DOHH2 (cell line): Measurements from ENCODE around the gene WSCD2.

Experiments
- H3F3A ChIP-seq: fragments of 200-600 bp; sonication (generic), shearing (Covaris generic); 2 replicates; pipeline ENCODE4 v1.6.0; 2016; ENCODE audit warnings: antibody characterized with exemption, mild to moderate bottlenecking; ENCODE audit not compliant: control insufficient read depth, insufficient read depth
- H3K27ac ChIP-seq: fragments of 200-600 bp; sonication (generic); 2 replicates; pipeline ENCODE4 v1.5.1; 2014; ENCODE audit warnings: low read depth, mild to moderate bottlenecking, low read length, moderate library complexity
- H3K27me3 ChIP-seq: fragments of 200-600 bp; sonication (generic); 2 replicates; pipeline ENCODE4 v1.6.1; 2014; ENCODE audit warnings: mild to moderate bottlenecking, low read length, mixed read lengths; ENCODE audit not compliant: control insufficient read depth
- H3K36me3 ChIP-seq: fragments of 200-600 bp; sonication (generic); 2 replicates; pipeline ENCODE4 v1.6.1; 2014; ENCODE audit warnings: mild to moderate bottlenecking, low read length, moderate library complexity, mixed read lengths; ENCODE audit not compliant: control insufficient read depth
- H3K4me1 ChIP-seq: fragments of 200-600 bp; sonication (generic); 2 replicates; pipeline ENCODE4 v1.6.1; 2014; ENCODE audit warnings: mild to moderate bottlenecking, low read length, mixed read lengths; ENCODE audit not compliant: control insufficient read depth
- H3K4me2 ChIP-seq: fragments of 200-600 bp; sonication (generic); 2 replicates; pipeline ENCODE4 v1.6.0; 2014; ENCODE audit warnings: mild to moderate bottlenecking, low read length, moderate library complexity
- H3K4me3 ChIP-seq: fragments of 200-600 bp; sonication (generic); 2 replicates; pipeline ENCODE4 v1.5.1; 2014; ENCODE audit warnings: mild to moderate bottlenecking, low read length, mixed read lengths
- H3K79me2 ChIP-seq: fragments of 200-600 bp; sonication (generic); 2 replicates; pipeline ENCODE4 v1.6.1; 2014; ENCODE audit warnings: mild to moderate bottlenecking, low read length, mixed read lengths; ENCODE audit not compliant: control insufficient read depth
- H3K9me2 ChIP-seq: fragments of 200-600 bp; sonication (generic); replicated peaks from 2 replicates; pipeline ENCODE4 v1.6.1; 2014; ENCODE audit warnings: mild to moderate bottlenecking, low read length, mixed read lengths; ENCODE audit not compliant: control insufficient read depth
- H3K9me3 ChIP-seq: fragments of 200-600 bp; sonication (generic); 2 replicates; pipeline ENCODE4 v1.6.1; 2014; ENCODE audit warnings: antibody characterized with exemption, low read length, mixed read lengths; ENCODE audit not compliant: control insufficient read depth, insufficient read depth
- H4K20me1 ChIP-seq: fragments of 200-600 bp; sonication (generic); 2 replicates; pipeline ENCODE4 v1.6.0; 2014; ENCODE audit warnings: low read depth, mild to moderate bottlenecking, antibody characterized with exemption, low read length, moderate library complexity; ENCODE audit not compliant: control insufficient read depth, insufficient read depth
- CTCF ChIP-seq: fragments of 200-600 bp; sonication (generic); IDR thresholded peaks from one replicate; pipeline ENCODE4 v1.5.1; 2014; ENCODE audit warnings: antibody characterized with exemption, mild to moderate bottlenecking, low read depth, low read length; ENCODE audit not compliant: poor library complexity, severe bottlenecking
- EZH2phosphoT487 ChIP-seq: fragments of 200-600 bp; sonication (generic); IDR thresholded peaks from 2 replicates; pipeline ENCODE4 v1.6.1; 2017; ENCODE audit warnings: borderline replicate concordance, mild to moderate bottlenecking, antibody characterized with exemption, low read length, moderate library complexity, mixed read lengths

Gene WSCD2

GRCh38 chr12:108117902-108118301 is 11.2 kb upstream of the WSCD2 start:
- no peaks in the 10 kb centered on the region for H3K9me3 ChIP-seq
- no peaks in the 10 kb centered on the region for H3K36me3 ChIP-seq
- no peak for TF ChIP-seq EZH2phosphoT487
- TF ChIP-seq CTCF = no peak
- peaks cover 5% of the 10 kb centered on the region for H3K27me3 ChIP-seq
- H3K4me1 ChIP-seq = no peaks in the 10 kb centered on the region
- H3K9me2 ChIP-seq = no peaks in the 10 kb centered on the region
- no peaks in the 10 kb centered on the region for H4K20me1 ChIP-seq
- no peaks in the 10 kb centered on the region for H3K79me2 ChIP-seq
- no peak overlapping the region for H3K4me3 ChIP-seq
- no peak overlapping the region for H3K27ac ChIP-seq
- no peak overlapping the region for H3K4me2 ChIP-seq
- no peaks in the 10 kb centered on the region for H3F3A ChIP-seq

GRCh38 chr12:108119126-108119973 is 9.7 kb upstream of the WSCD2 start:
- Histone ChIP-seq H3K79me2 (no peaks in the 10 kb centered on the region), H3K27ac (no peak overlapping the region), H3F3A (no peaks in the 10 kb centered on the region), H3K4me1 (no peaks in the 10 kb centered on the region), H3K4me3 (no peak overlapping the region), H3K36me3 (no peaks in the 10 kb centered on the region), H3K9me2 (no peaks in the 10 kb centered on the region), H4K20me1 (no peaks in the 10 kb centered on the region), H3K9me3 (no peaks in the 10 kb centered on the region), H3K4me2 (no peak overlapping the region), H3K27me3 (peaks cover 5% of the 10 kb centered on the region)
- TF ChIP-seq CTCF = no peak
- TF ChIP-seq EZH2phosphoT487 = no peak

GRCh38 chr12:108119974-108120862 is 8.9 kb upstream of the WSCD2 start:
- Histone ChIP-seq H3K9me3 (no peaks in the 10 kb centered on the region), H3K4me1 (no peaks in the 10 kb centered on the region), H3K9me2 (no peaks in the 10 kb centered on the region), H3K36me3 (no peaks in the 10 kb centered on the region), H3K27me3 (peaks cover 5% of the 10 kb centered on the region), H4K20me1 (no peaks in the 10 kb centered on the region), H3K4me2 (no peak overlapping the region), H3K79me2 (no peaks in the 10 kb centered on the region), H3F3A (no peaks in the 10 kb centered on the region), H3K4me3 (no peak overlapping the region), H3K27ac (no peak overlapping the region)
- TF ChIP-seq EZH2phosphoT487 (no peak), CTCF (no peak)
